HCT116 (cell line): Measurements from ENCODE around the gene CYP4F2. TPM values are rescaled to one million over a fixed set of nuclear protein-coding genes. Genes with fewer than 3 reads are reported as not detected.

Experiments used
- ATAC-seq: fragments of 200-7000 bp; cut with Tn5 transposase; 2 replicates; pipeline ENCODE4 v1.9.1; 2020; ENCODE audit warnings: mild to moderate bottlenecking, moderate library complexity
- BruUV-seq: library from RNA; stranded (reverse); fragments of 400-500 nt; replicated peaks from 2 replicates; lab custom pipeline; 2021; lab: Mats Ljungman, UMichigan
- CTCF ChIA-PET: fragments of 300-600 bp; sonication (Branson Sonifier 250); formaldehyde crosslinking; loops from one replicate; lab custom pipeline; 2021; ENCODE audit warnings: antibody characterized with exemption; lab: Charles Lee
- POLR2A ChIA-PET: fragments of 300-600, 350-600 bp; sonication (Branson Sonifier 250); formaldehyde crosslinking; loops from one replicate; lab custom pipeline; 2021; ENCODE audit warnings: antibody characterized with exemption; lab: Charles Lee
- RAD21 ChIA-PET, 2 experiments: fragments of 300-600 bp; sonication (Branson Sonifier 250); formaldehyde crosslinking; loops; one replicate each; lab custom pipeline; 2023; ENCODE audit warnings: low total read pairs in 2 of 2; ENCODE audit not compliant: uncharacterized antibody in 2 of 2, unreplicated experiment in 2 of 2, low non-redundant PET in 1 of 2; lab: Charles Lee
- DNase-seq: peaks from one replicate; pipeline ENCODE4 v3.0.0-alpha.2; 2010; ENCODE audit warnings: low read depth, low spot score
- H2AFZ ChIP-seq: fragments of 200-600 bp; shearing (Covaris generic), sonication (generic); 2 replicates; pipeline ENCODE4 v1.6.1; 2017; ENCODE audit warnings: low read depth, mixed run types, mixed read lengths, antibody characterized with exemption, low read length; ENCODE audit not compliant: poor library complexity, severe bottlenecking
- H3K27ac ChIP-seq: 2 replicates; pipeline ENCODE4 v1.5.1; 2012; ENCODE audit warnings: low read depth, low read length
- H3K27me3 ChIP-seq: fragments of 200-600 bp; sonication (generic); 2 replicates; pipeline ENCODE4 v1.6.1; 2016; ENCODE audit warnings: mixed run types, low read length, mixed read lengths; ENCODE audit not compliant: insufficient read depth
- H3K36me3 ChIP-seq, 2 experiments: fragments of 200-500 bp in 1 of 2; fragments of 200-600 bp in 1 of 2; sonication (Bioruptor generic) in 1 of 2; sonication (generic) in 1 of 2; 2 replicates each; pipeline versions ENCODE4 v1.5.1 to v1.6.1; 2014 to 2016; ENCODE audit warnings: low read length in 2 of 2, inconsistent platforms in 1 of 2, mixed read lengths in 1 of 2, mixed run types in 1 of 2; ENCODE audit not compliant: insufficient read depth in 2 of 2, control insufficient read depth in 1 of 2
- H3K4me1 ChIP-seq, 2 experiments: fragments of 200-600 bp in 1 of 2; sonication (generic) in 1 of 2; 2 replicates each; pipeline versions ENCODE4 v1.5.1 to v1.6.1; 2012 to 2017; ENCODE audit warnings: low read length in 2 of 2, inconsistent platforms in 1 of 2, mild to moderate bottlenecking in 1 of 2, mixed read lengths in 1 of 2, mixed run types in 1 of 2, moderate library complexity in 1 of 2; ENCODE audit not compliant: insufficient read depth in 2 of 2, control insufficient read depth in 1 of 2
- H3K4me2 ChIP-seq: fragments of 200-600 bp; sonication (generic); 2 replicates; pipeline ENCODE4 v1.6.1; 2017; ENCODE audit warnings: mixed run types, low read length, mixed read lengths
- H3K4me3 ChIP-seq, 2 experiments: fragments of 200-600 bp in 1 of 2; sonication (generic) in 1 of 2; replicated peaks in 1 of 2; 2 replicates each; pipeline ENCODE4 v1.5.1; 2011 to 2016; ENCODE audit warnings: low read length in 2 of 2, control low read depth in 1 of 2, low read depth in 1 of 2, mild to moderate bottlenecking in 1 of 2, mixed read lengths in 1 of 2, mixed run types in 1 of 2
- H3K79me2 ChIP-seq: fragments of 200-600 bp; sonication (generic); 2 replicates; pipeline ENCODE4 v1.6.1; 2017; ENCODE audit warnings: mild to moderate bottlenecking, mixed run types, low read length, moderate library complexity, mixed read lengths; ENCODE audit not compliant: insufficient read depth
- H3K9ac ChIP-seq: fragments of 200-600 bp; sonication (generic); 2 replicates; pipeline ENCODE4 v1.6.1; 2016; ENCODE audit warnings: low read length, mixed read lengths
- H3K9me2 ChIP-seq: fragments of 200-600 bp; sonication (generic), shearing (Covaris generic); 2 replicates; pipeline ENCODE4 v1.6.1; 2017; ENCODE audit warnings: mixed run types, mild to moderate bottlenecking, moderate library complexity; ENCODE audit not compliant: insufficient read depth
- H3K9me3 ChIP-seq, 2 experiments: fragments of 200-500 bp in 1 of 2; fragments of 200-600 bp in 1 of 2; sonication (Bioruptor generic) in 1 of 2; sonication (generic) in 1 of 2; 2 replicates each; pipeline ENCODE4 v1.6.1; 2014 to 2017; ENCODE audit warnings: low read length in 2 of 2, mixed read lengths in 2 of 2, inconsistent platforms in 1 of 2, low read depth in 1 of 2, mild to moderate bottlenecking in 1 of 2, mixed run types in 1 of 2, moderate library complexity in 1 of 2; ENCODE audit not compliant: control insufficient read depth in 1 of 2, insufficient read depth in 1 of 2
- H4K20me1 ChIP-seq: fragments of 200-600 bp; sonication (generic), shearing (Covaris generic); 2 replicates; pipeline ENCODE4 v1.6.1; 2017; ENCODE audit warnings: mixed run types, mild to moderate bottlenecking, moderate library complexity; ENCODE audit not compliant: insufficient read depth
- CBX3 ChIP-seq: IDR thresholded peaks from 2 replicates; pipeline ENCODE4 v1.6.1; 2012; ENCODE audit warnings: low read depth
- EGR1 ChIP-seq: IDR thresholded peaks from 2 replicates; pipeline ENCODE4 v1.6.1; 2012; ENCODE audit warnings: low read depth
- EZH2 ChIP-seq: fragments of 200-600 bp; sonication (generic); IDR thresholded peaks from 2 replicates; pipeline ENCODE4 v1.6.1; 2017; ENCODE audit warnings: antibody characterized with exemption, mixed run types
- EZH2phosphoT487 ChIP-seq: fragments of 200-600 bp; IDR thresholded peaks from 2 replicates; pipeline ENCODE4 v1.6.1; 2018; ENCODE audit warnings: antibody characterized with exemption, borderline replicate concordance
- JUND ChIP-seq: IDR thresholded peaks from 2 replicates; pipeline ENCODE4 v1.6.1; 2012
- POLR2A ChIP-seq: IDR thresholded peaks from 2 replicates; pipeline ENCODE4 v1.7.0; 2011; ENCODE audit warnings: borderline replicate concordance; ENCODE audit not compliant: insufficient read depth, insufficient read length; ENCODE audit errors: extremely low read depth
- POLR2AphosphoS5 ChIP-seq: IDR thresholded peaks from 2 replicates; pipeline ENCODE4 v1.6.1; 2011; ENCODE audit warnings: mild to moderate bottlenecking, low read depth, low read length, moderate library complexity
- SIN3A ChIP-seq: IDR thresholded peaks from 2 replicates; pipeline ENCODE4 v1.6.1; 2012; ENCODE audit warnings: low read depth
- SP1 ChIP-seq: IDR thresholded peaks from 2 replicates; pipeline ENCODE4 v1.6.1; 2012; ENCODE audit warnings: low read depth
- SRF ChIP-seq: IDR thresholded peaks from 2 replicates; pipeline ENCODE4 v1.6.1; 2012; ENCODE audit warnings: low read depth
- TCF7L2 ChIP-seq: IDR thresholded peaks from 2 replicates; pipeline ENCODE4 v1.7.0; 2011; ENCODE audit warnings: borderline replicate concordance, inconsistent platforms; ENCODE audit not compliant: insufficient read depth, insufficient read length; ENCODE audit errors: extremely low read depth
- YY1 ChIP-seq: IDR thresholded peaks from 2 replicates; pipeline ENCODE4 v1.6.1; 2011; ENCODE audit warnings: low read length, low read depth, moderate library complexity, mild to moderate bottlenecking; ENCODE audit not compliant: insufficient replicate concordance; ENCODE audit errors: extremely low read depth
- ZNF274 ChIP-seq: fragments of 200-500 bp; sonication (Bioruptor generic); IDR thresholded peaks from 2 replicates; pipeline ENCODE4 v1.6.1; 2014; ENCODE audit warnings: mild to moderate bottlenecking, low read depth, low read length, inconsistent platforms
- intact Hi-C: fragments of 100-400 bp; cut with micrococcal nuclease; formaldehyde crosslinking; loops from 2 replicates; pipeline ENCODE4 v1.10.0; 2022
- total RNA-seq: library from RNA; stranded (reverse); gene quantifications from one replicate; pipeline ENCODE4 v1.2.1, GENCODE V29; 2021; ENCODE audit not compliant: unreplicated experiment
- TF ChIP-seq, protein P1 (sequence below): IDR thresholded peaks from 2 replicates; pipeline ENCODE4 v1.6.1; 2012; ENCODE audit warnings: low read depth
- TF ChIP-seq, protein P2 (sequence below): IDR thresholded peaks from 2 replicates; pipeline ENCODE4 v1.6.1; 2011; ENCODE audit warnings: mild to moderate bottlenecking, low read length, moderate library complexity; ENCODE audit not compliant: insufficient replicate concordance; ENCODE audit errors: extremely low read depth
- TF ChIP-seq, protein P3 (sequence below): IDR thresholded peaks from 2 replicates; pipeline ENCODE4 v1.6.1; 2012

CYP4F2 gene
- total RNA-seq, 1 experiment from 2014 or later, result 1.1 TPM

DNA sequence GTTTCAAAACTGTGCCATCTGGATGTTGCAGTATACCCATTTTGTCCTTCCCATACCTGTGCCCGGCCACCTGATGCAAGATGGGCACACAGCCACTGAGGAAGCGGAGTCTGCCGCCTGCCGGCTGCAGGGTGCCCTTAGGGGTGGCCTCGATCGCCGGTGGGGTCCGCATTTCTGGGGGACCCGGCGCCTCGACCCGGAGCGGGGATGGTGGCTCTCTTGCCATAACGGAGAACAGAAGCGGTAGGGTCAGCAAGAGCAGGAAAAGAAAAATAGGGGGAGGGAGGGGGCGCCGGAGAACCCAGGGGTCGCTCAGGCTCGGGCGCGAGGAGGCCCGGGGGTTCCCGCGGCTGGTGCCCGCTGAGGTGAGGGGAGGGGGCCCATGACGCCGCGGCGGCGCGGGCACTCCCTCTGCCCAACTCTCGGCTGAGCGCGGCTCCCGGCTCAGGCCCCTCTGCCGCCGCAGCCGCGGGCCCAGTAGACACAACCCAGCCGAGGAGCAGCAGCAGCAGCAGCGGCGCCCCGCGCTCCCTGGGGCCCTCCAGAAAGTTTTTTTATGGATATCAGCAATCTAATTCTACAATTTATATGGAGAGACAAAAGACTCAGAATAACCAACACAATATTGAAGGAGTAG lies 13.8 kb upstream of the CYP4F2 start:
- peaks cover 0 to 5% of the 10 kb centered on the region in 2 experiments; a peak in 1 of 4 replicates for H3K36me3 ChIP-seq
- ChIA-PET RAD21 (no interaction called here), POLR2A (no interaction called here), CTCF (no interaction called here)
- no peak overlapping the region for H3K4me3 ChIP-seq
- H3K4me2 ChIP-seq, result no peak overlapping the region
- H3K27me3 ChIP-seq, result no peaks in the 10 kb centered on the region
- no peaks in the 10 kb centered on the region for H3K4me1 ChIP-seq
- H4K20me1 ChIP-seq, result no peaks in the 10 kb centered on the region
- no peak overlapping the region for H3K27ac ChIP-seq
- BruUV-seq, result no TSS peak
- H3K79me2 ChIP-seq, result no peaks in the 10 kb centered on the region
- TF ChIP-seq CBX3 (no peak), JUND (no peak), POLR2AphosphoS5 (no peak), YY1 (no peak), SIN3A (no peak), EGR1 (no peak), SRF (no peak), EZH2phosphoT487 (no peak), TCF7L2 (no peak), ZNF274 (no peak), POLR2A (no peak), EZH2 (no peak), SP1 (no peak)
- TF ChIP-seq, protein P1, sequence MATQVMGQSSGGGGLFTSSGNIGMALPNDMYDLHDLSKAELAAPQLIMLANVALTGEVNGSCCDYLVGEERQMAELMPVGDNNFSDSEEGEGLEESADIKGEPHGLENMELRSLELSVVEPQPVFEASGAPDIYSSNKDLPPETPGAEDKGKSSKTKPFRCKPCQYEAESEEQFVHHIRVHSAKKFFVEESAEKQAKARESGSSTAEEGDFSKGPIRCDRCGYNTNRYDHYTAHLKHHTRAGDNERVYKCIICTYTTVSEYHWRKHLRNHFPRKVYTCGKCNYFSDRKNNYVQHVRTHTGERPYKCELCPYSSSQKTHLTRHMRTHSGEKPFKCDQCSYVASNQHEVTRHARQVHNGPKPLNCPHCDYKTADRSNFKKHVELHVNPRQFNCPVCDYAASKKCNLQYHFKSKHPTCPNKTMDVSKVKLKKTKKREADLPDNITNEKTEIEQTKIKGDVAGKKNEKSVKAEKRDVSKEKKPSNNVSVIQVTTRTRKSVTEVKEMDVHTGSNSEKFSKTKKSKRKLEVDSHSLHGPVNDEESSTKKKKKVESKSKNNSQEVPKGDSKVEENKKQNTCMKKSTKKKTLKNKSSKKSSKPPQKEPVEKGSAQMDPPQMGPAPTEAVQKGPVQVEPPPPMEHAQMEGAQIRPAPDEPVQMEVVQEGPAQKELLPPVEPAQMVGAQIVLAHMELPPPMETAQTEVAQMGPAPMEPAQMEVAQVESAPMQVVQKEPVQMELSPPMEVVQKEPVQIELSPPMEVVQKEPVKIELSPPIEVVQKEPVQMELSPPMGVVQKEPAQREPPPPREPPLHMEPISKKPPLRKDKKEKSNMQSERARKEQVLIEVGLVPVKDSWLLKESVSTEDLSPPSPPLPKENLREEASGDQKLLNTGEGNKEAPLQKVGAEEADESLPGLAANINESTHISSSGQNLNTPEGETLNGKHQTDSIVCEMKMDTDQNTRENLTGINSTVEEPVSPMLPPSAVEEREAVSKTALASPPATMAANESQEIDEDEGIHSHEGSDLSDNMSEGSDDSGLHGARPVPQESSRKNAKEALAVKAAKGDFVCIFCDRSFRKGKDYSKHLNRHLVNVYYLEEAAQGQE, result no peak
- TF ChIP-seq, protein P2, sequence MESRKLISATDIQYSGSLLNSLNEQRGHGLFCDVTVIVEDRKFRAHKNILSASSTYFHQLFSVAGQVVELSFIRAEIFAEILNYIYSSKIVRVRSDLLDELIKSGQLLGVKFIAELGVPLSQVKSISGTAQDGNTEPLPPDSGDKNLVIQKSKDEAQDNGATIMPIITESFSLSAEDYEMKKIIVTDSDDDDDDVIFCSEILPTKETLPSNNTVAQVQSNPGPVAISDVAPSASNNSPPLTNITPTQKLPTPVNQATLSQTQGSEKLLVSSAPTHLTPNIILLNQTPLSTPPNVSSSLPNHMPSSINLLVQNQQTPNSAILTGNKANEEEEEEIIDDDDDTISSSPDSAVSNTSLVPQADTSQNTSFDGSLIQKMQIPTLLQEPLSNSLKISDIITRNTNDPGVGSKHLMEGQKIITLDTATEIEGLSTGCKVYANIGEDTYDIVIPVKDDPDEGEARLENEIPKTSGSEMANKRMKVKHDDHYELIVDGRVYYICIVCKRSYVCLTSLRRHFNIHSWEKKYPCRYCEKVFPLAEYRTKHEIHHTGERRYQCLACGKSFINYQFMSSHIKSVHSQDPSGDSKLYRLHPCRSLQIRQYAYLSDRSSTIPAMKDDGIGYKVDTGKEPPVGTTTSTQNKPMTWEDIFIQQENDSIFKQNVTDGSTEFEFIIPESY, result no peak
- TF ChIP-seq, protein P3, sequence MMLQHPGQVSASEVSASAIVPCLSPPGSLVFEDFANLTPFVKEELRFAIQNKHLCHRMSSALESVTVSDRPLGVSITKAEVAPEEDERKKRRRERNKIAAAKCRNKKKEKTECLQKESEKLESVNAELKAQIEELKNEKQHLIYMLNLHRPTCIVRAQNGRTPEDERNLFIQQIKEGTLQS, result no peak
- DNase-seq, result no peak
- intact Hi-C loops, result no loop called here
- no peak overlapping the region for H2AFZ ChIP-seq
- no peak overlapping the region for H3K9ac ChIP-seq
- no peak for ATAC-seq
- H3K9me2 ChIP-seq, result no peaks in the 10 kb centered on the region
- H3K9me3 ChIP-seq, result no peaks in the 10 kb centered on the region
